ENCODE data around the gene HMG20B. TPM values are rescaled to one million over a fixed set of nuclear protein-coding genes. Genes with fewer than 3 reads are reported as not detected.

The HMG20B gene
- total RNA-seq, 1 donor from 2014 or later = 121 TPM

DNA sequence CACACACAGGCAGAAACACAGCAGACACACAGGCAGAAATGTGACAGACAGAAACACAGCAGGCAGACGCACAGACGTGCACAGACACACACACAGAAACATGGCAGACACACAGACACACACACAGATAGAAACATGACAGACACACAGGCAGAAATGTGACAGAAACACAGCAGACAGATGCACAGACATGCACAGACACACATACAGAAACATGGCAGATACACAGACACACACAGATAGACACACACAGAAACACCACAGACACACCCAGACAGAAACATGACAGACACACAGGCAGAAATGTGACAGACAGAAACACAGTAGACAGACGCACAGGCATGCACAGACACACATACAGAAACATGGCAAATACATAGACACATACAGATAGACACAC, 32.6 kb downstream of the HMG20B start:
- DNase-seq (ENCODE audit: extremely low read depth, low read depth, low spot score) = no peak

GRCh38 chr19:3605770-3606169, 33.0 kb downstream of the HMG20B start:
- no peak for DNase-seq (ENCODE audit: extremely low read depth, low read depth, low spot score)

DNA sequence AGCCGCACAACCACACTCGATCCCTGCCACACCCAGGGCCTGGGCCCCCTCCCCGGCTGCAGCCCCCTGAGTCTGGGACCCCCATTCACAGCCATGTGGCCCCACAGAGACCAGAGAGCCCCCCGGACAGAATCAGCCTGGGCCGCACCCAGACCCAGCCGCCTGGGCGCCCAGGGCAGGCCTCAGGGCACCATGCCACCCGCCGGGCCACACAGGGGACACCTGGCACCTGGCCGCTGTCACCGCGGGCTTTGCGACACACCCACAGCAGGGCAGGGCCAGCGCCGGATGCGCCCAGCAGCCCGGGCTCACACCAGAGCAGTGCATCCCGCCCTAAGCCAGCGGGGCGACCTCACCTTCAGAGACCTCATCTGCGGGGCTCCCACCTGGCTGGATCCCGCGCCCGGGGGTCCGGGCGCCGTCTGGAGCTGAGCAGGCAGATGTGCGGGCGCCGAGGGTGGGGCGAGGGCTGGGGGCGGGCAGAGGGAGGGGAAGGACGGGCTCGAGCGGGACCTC, 33.5 kb downstream of the HMG20B start:
- no peak for DNase-seq (ENCODE audit: extremely low read depth, low read depth, low spot score)

- no peak for DNase-seq (ENCODE audit: extremely low read depth, low read depth, low spot score)
Measured at GRCh38 chr19:3606690-3607289, 34.0 kb downstream of the HMG20B start, which contains the start of gene TBXA2R. Gene TBXA2R (minus strand): TSS chr19:3606875. CDS start chr19:3600634, 6,241 bp downstream.

GRCh38 chr19:3607303-3608078, 34.7 kb downstream of the HMG20B start:
- no peak for DNase-seq (ENCODE audit: extremely low read depth, low read depth, low spot score)

DNA sequence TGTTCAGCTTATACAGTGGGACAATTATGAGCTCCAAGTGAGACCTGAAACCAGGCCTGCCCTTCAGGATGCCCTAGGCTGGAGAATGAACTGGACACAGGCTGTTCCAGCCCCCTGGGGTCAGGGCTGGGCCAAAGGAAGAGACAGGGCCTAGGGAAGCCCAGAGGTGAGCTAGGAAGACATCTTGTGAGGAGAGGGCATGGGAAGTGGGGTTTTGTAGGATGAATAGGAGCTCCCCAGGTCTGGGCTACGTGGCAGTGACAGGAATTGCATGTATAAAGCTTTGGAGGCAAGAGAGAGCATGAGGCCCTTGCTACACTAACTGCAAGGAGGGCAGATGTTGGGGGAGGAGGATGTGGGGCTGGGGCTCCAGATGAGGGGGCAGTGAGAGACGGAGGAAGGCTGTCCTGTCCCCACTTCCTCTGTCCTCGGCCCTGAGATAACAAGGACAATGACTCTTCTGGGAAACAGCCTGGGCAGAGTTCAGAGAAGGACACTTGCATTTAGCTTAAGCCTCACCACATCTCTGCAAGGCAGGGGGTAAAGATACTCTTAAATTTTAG, 35.4 kb downstream of the HMG20B start:
- no peak for DNase-seq (ENCODE audit: extremely low read depth, low read depth, low spot score)

DNA sequence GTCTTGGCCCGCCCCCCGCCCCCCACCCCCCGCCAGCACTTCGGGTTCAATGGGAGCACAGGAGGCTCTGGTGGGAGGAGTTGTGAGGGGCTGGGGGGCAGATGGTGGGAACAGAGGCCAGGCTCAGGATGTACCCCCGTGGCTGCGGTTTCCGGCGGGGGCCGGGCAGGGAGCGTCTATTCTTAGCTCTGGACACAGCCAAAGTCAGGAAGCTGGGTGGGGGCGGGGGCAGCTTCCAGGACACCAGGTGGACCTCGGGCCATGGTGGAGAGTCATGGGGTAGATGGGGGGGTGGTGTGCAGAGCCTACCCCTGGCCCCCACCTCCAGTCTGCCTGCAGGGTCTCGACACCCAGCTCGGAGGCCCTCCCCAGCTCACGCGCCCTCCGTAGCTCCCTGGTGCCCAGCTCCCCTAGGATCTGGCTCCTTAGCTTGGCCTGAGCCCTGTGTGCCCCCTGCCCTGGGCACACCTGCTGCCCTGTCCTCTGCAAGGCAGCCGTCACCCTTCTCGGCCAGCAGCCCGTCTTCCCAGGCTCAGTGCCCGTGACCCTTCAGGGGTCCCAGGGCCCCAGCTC, 36.1 kb downstream of the HMG20B start:
- no peak for DNase-seq (ENCODE audit: extremely low read depth, low read depth, low spot score)

DNA sequence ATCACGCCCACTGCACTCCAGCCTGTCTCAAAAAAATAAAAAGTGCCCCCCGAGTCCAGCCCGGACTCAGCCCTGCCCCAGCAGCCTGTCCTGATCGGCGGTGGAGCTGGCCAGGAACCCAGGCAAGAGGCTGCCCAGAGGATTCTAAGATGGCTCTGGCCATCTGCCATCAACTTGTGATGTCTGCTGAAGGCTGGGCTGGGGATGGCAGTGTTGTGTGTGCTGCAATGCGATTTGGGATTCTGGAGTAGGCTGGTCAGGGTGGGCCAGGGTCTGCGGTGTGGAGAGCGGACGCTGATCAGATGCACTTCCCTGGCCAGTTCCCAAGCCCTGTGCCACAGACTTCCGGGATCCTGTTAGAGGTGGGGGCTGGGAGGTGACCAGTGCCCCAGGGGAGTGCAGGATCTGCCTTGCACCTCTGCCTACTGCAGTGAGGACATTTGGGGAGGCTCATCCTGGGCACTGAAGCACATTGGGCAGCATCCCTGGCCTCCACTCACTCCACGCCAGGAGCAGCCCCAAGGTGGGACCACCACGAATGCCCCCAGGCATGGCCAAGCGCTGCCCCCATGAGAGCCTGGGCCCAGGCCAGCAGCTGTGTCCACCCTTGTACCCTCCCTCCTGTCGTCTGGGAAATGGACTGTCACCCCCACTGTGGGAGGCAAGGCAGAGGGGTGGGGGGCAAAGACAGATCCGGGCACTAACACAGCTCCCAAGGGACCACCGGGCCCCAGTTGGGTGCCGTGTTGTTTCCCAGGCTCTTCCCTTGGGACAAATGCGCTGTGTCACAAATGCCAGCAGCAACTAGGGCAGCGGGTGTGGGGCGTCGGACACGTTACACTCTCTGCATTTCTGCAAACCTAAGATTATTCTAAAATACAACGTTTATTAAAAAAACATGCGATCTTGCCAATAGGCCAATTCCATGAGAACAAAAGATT, 37.3 kb downstream of the HMG20B start:
- DNase-seq (ENCODE audit: extremely low read depth, low read depth, low spot score) = no peak

- DNase-seq (ENCODE audit: extremely low read depth, low read depth, low spot score) = no peak
Measured at GRCh38 chr19:3610745-3611717, 38.3 kb downstream of the HMG20B start.

DNA sequence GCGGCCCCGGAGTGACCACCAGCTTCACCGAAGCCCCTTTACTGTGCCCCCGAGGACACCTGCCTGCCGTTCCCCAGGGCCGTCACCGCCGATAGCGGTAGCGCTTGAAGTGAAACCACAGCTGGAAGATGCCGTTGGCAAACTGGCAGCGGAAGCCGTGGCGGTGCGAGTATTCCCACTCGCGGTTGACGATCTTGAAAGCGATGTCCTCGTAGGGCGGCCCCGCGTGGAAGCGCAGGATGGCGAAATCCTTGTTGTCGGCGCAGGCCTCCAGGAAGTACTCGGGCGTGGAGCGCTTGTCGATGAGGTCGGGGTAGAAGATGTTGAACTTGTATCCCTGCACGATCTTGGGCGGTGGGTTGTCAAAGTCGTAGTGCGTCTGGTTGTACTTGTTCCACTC, 39.1 kb downstream of the HMG20B start:
- no peak for DNase-seq (ENCODE audit: extremely low read depth, low read depth, low spot score)

DNA sequence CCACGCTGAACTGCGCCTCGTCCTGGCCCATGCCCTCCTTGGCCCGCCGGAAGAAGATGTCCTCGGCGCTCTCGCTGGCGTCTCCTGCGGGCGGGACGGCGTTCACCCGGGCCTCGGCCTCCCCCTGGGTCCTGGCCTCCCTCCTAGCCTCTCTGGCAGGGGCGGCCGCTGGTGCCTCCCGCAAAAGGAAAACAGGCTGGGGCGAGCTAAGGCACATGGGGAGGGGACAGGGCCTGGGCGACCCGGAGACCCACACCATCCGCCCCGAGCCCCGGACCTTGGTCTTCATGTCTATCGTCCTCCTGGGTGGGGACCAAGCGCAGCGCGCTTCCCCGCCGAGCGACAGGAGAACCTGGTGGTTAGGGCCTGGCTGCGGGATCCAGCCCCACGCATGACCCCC, 39.6 kb downstream of the HMG20B start:
- DNase-seq (ENCODE audit: extremely low read depth, low read depth, low spot score) = no peak

GRCh38 chr19:3612901-3613741, 40.4 kb downstream of the HMG20B start:
- no peak for DNase-seq (ENCODE audit: extremely low read depth, low read depth, low spot score)

GRCh38 chr19:3613818-3614661, 41.3 kb downstream of the HMG20B start:
- DNase-seq (ENCODE audit: extremely low read depth, low read depth, low spot score) = no peak

GRCh38 chr19:3614858-3615505, 42.2 kb downstream of the HMG20B start:
- DNase-seq (ENCODE audit: extremely low read depth, low read depth, low spot score) = no peak

GRCh38 chr19:3615524-3616135, 42.9 kb downstream of the HMG20B start:
- no peak for DNase-seq (ENCODE audit: extremely low read depth, low read depth, low spot score)

DNA sequence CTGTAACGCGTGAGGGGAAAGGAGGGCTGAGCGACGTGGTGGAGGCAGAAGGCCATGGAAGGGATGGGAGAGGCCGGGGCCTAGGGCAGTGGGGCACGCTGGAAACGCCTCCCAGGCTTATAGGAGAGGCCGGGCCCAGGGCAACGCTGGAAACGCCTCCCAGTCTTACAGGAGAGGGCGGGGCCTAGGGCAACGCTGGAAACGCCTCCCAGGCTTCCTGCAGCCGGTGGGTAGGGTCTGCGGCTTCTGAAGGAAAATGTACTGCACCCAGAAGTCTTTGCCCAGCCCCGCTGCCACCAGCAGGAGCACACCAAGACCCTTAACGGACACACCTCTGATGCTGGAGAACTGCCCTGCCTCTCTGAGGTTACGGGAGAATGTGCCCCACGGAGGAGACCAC, 44.7 kb downstream of the HMG20B start:
- DNase-seq (ENCODE audit: extremely low read depth, low read depth, low spot score) = no peak

Data from glomerular endothelial cell (primary cell).